Measurements from ENCODE around the gene SLC2A8.

GRCh38 chr9:127361561-127361960 lies 35.4 kb upstream of the SLC2A8 start:
- TF ChIP-seq POLR2A (IDR thresholded peaks at IDR 0.05) (no peak), CTCF (IDR thresholded peaks at IDR 0.05) (no peak)

Data from adrenal gland (tissue), 5 donors.